H9 (cell line): Measurements from ENCODE around the gene SNHG17. TPM values are rescaled to one million over a fixed set of nuclear protein-coding genes. Genes with fewer than 3 reads are reported as not detected.

ENCODE experiments used
- DNase-seq: peaks from one replicate; pipeline ENCODE4 v3.0.0-alpha.2; 2017
- H2AFZ ChIP-seq: one replicate; pipeline ENCODE4 v1.6.1; 2013; ENCODE audit warnings: mild to moderate bottlenecking, low read length, control low read depth, moderate library complexity
- H2AK5ac ChIP-seq: 2 replicates; pipeline ENCODE4 v1.6.1; 2013; ENCODE audit warnings: low read length, control low read depth, mixed read lengths; ENCODE audit not compliant: insufficient read length
- H2BK120ac ChIP-seq: one replicate; pipeline ENCODE4 v1.6.1; 2013; ENCODE audit warnings: low read depth, mild to moderate bottlenecking, low read length, control low read depth, inconsistent platforms; ENCODE audit not compliant: poor library complexity, severe bottlenecking
- H2BK12ac ChIP-seq: 2 replicates; pipeline ENCODE4 v1.6.1; 2013; ENCODE audit warnings: low read length, control low read depth, mixed read lengths, low read depth; ENCODE audit not compliant: insufficient read length
- H2BK15ac ChIP-seq: 2 replicates; pipeline ENCODE4 v1.6.1; 2013; ENCODE audit warnings: low read depth, low read length, control low read depth
- H2BK20ac ChIP-seq: one replicate; pipeline ENCODE4 v1.6.1; 2013; ENCODE audit warnings: low read depth, mild to moderate bottlenecking, low read length, control low read depth, inconsistent platforms; ENCODE audit not compliant: poor library complexity, severe bottlenecking
- H2BK5ac ChIP-seq: 2 replicates; pipeline ENCODE4 v1.6.1; 2013; ENCODE audit warnings: low read length, control low read depth, mixed read lengths; ENCODE audit not compliant: insufficient read length
- H3K14ac ChIP-seq: 2 replicates; pipeline ENCODE4 v1.6.1; 2013; ENCODE audit warnings: low read length, control low read depth; ENCODE audit not compliant: insufficient read depth
- H3K18ac ChIP-seq: 2 replicates; pipeline ENCODE4 v1.6.1; 2013; ENCODE audit warnings: low read depth, mild to moderate bottlenecking, mixed read lengths, low read length, control low read depth; ENCODE audit not compliant: insufficient read length
- H3K23ac ChIP-seq: 2 replicates; pipeline ENCODE4 v1.6.1; 2013; ENCODE audit warnings: low read length, control low read depth, mixed read lengths, low read depth; ENCODE audit not compliant: insufficient read length
- H3K23me2 ChIP-seq: 2 replicates; pipeline ENCODE4 v1.6.1; 2013; ENCODE audit warnings: low read depth, mild to moderate bottlenecking, mixed read lengths, low read length, control low read depth; ENCODE audit not compliant: insufficient read length, poor library complexity, severe bottlenecking
- H3K27ac ChIP-seq: 2 replicates; pipeline ENCODE4 v1.5.1; 2013; ENCODE audit warnings: low read length, control low read depth, mixed read lengths, low read depth; ENCODE audit not compliant: insufficient read length
- H3K27me3 ChIP-seq: 2 replicates; pipeline ENCODE4 v1.6.1; 2013; ENCODE audit warnings: low read length, control low read depth, inconsistent platforms; ENCODE audit not compliant: insufficient read depth
- H3K4ac ChIP-seq: 2 replicates; pipeline ENCODE4 v1.6.1; 2013; ENCODE audit warnings: low read depth, mild to moderate bottlenecking, control low read depth, inconsistent platforms, low read length, moderate library complexity
- H3K4me1 ChIP-seq: 2 replicates; pipeline ENCODE4 v1.6.1; 2013; ENCODE audit warnings: low read length, control low read depth, inconsistent platforms; ENCODE audit not compliant: insufficient read depth
- H3K4me2 ChIP-seq: 2 replicates; pipeline ENCODE4 v1.6.1; 2013; ENCODE audit warnings: low read length, control low read depth, mixed read lengths; ENCODE audit not compliant: insufficient read length, insufficient read depth
- H3K56ac ChIP-seq: 2 replicates; pipeline ENCODE4 v1.6.1; 2013; ENCODE audit warnings: low read depth, mild to moderate bottlenecking, mixed read lengths, low read length, control low read depth; ENCODE audit not compliant: insufficient read length
- H3K79me1 ChIP-seq: 2 replicates; pipeline ENCODE4 v1.6.1; 2013; ENCODE audit warnings: low read depth, mild to moderate bottlenecking, moderate library complexity, low read length, control low read depth, inconsistent platforms; ENCODE audit not compliant: insufficient read depth, poor library complexity, severe bottlenecking
- H3K79me2 ChIP-seq: 2 replicates; pipeline ENCODE4 v1.6.1; 2013; ENCODE audit warnings: low read length, control low read depth, inconsistent platforms; ENCODE audit not compliant: insufficient read depth
- H3K9ac ChIP-seq: 2 replicates; pipeline ENCODE4 v1.6.1; 2013; ENCODE audit warnings: low read length, control low read depth, mixed read lengths; ENCODE audit not compliant: insufficient read length; ENCODE audit errors: extremely low read depth
- H3K9me3 ChIP-seq: one replicate; pipeline ENCODE4 v1.6.1; 2013; ENCODE audit warnings: low read depth, low read length, inconsistent platforms; ENCODE audit not compliant: control insufficient read depth
- H3T11ph ChIP-seq: one replicate; pipeline ENCODE4 v1.6.1; 2013; ENCODE audit warnings: mild to moderate bottlenecking, low read length, control low read depth, inconsistent platforms
- H4K20me1 ChIP-seq: one replicate; pipeline ENCODE4 v1.6.1; 2013; ENCODE audit not compliant: control insufficient read depth, insufficient read length, insufficient read depth
- H4K5ac ChIP-seq: 2 replicates; pipeline ENCODE4 v1.6.1; 2013; ENCODE audit warnings: low read depth, mild to moderate bottlenecking, mixed read lengths, low read length, control low read depth; ENCODE audit not compliant: insufficient read length
- H4K8ac ChIP-seq: replicated peaks from 2 replicates; pipeline ENCODE4 v1.6.1; 2013; ENCODE audit warnings: low read length, control low read depth, mixed read lengths, low read depth; ENCODE audit not compliant: insufficient read length
- H4K91ac ChIP-seq: 2 replicates; pipeline ENCODE4 v1.6.1; 2013; ENCODE audit warnings: low read depth, mild to moderate bottlenecking, moderate library complexity, mixed read lengths, low read length, control low read depth; ENCODE audit not compliant: insufficient read length
- H3K27ac Mint-ChIP-seq, 3 experiments: 2 replicates in 2 of 3; 3 replicates in 1 of 3; pipeline ENCODE4 v1.8.0; 2020 to 2021; ENCODE audit warnings: mixed read lengths in 3 of 3, mild to moderate bottlenecking in 1 of 3, moderate library complexity in 1 of 3
- H3K27me3 Mint-ChIP-seq: 2 replicates; pipeline ENCODE4 v1.8.0; 2021; ENCODE audit warnings: low read depth, mild to moderate bottlenecking, moderate library complexity, mixed read lengths
- H3K36me3 Mint-ChIP-seq, 3 experiments: 2 replicates in 2 of 3; 3 replicates in 1 of 3; pipeline ENCODE4 v1.8.0; 2020 to 2021; ENCODE audit warnings: low read depth in 3 of 3, mixed read lengths in 3 of 3; ENCODE audit not compliant: insufficient read depth in 1 of 3
- H3K4me1 Mint-ChIP-seq, 2 experiments: 2 replicates each; pipeline ENCODE4 v1.8.0; 2020; ENCODE audit warnings: mixed read lengths in 2 of 2
- H3K4me3 Mint-ChIP-seq, 2 experiments: 2 replicates in 1 of 2; 3 replicates in 1 of 2; pipeline ENCODE4 v1.8.0; 2020 to 2021; ENCODE audit warnings: mild to moderate bottlenecking in 2 of 2, mixed read lengths in 2 of 2, moderate library complexity in 1 of 2
- H3K9me3 Mint-ChIP-seq, 2 experiments: 2 replicates in 1 of 2; 3 replicates in 1 of 2; pipeline ENCODE4 v1.8.0; 2020; ENCODE audit warnings: mild to moderate bottlenecking in 2 of 2, mixed read lengths in 2 of 2, moderate library complexity in 1 of 2
- CTCF ChIP-seq: fragments of 200-600 bp; sonication (generic); conservative IDR thresholded peaks from 3 replicates; pipeline ENCODE4 v1.8.0; 2021; ENCODE audit warnings: antibody characterized with exemption, mild to moderate bottlenecking
- WGBS: extraction: QIAGEN DNeasy Blood & Tissue Kit; methylation state at CpG from one replicate; pipeline ENCODE4 v1.1.7; 2013; ENCODE audit warnings: missing lambda C conversion rate, low lambda C conversion rate, mixed read lengths; ENCODE audit not compliant: insufficient read length; ENCODE audit errors: extremely low coverage; 5-methylcytosine and 5-hydroxymethylcytosine counted together
- total RNA-seq: library from RNA; stranded (reverse); gene quantifications from 2 replicates; pipeline ENCODE4 v1.2.1, GENCODE V29; 2021

SNHG17 gene
- total RNA-seq, 1 experiment from 2014 or later: 70.1 TPM

DNA sequence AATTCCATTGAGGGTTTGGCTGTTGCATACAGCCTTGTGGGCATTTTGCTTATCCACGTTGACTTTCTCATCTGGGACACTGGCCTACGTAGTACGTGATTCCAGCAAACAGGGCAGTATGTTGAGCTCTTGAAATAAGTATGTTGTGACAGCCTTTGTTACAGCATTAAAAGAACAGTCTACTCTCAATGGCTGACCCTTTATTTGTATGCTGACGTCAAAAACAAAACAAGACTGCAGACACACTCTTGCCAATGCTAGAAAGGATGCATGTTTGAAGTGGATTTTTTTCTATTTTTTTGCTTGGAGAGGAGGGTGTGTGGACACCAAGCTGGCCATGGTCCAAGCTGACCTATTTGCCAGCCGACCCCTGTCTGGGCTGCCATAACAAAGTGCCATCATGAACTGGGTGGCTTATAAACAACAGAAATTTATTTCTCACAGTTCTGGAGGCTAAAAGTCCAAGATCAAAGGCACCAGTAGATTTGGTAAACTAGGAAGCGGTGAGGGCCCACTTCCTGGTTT lies 10.8 kb upstream of the SNHG17 start:
- no CpG with 5 or more reads among the region's 6 CpGs for WGBS
- Mint-ChIP-seq H3K27me3 (peaks cover 3% of the 10 kb centered on the region), H3K4me1 (peaks cover 17 to 24% of the 10 kb centered on the region in 2 experiments), H3K4me3 (peak overlapping the region; percentile 76 to 84), H3K9me3 (no peaks in the 10 kb centered on the region), H3K36me3 (peaks cover 19 to 29% (median 24%) of the 10 kb centered on the region in 3 experiments; a peak in 6 of 7 replicates), H3K27ac (no peak overlapping the region)
- Histone ChIP-seq H3K9ac (no peak overlapping the region), H3K4ac (no peak overlapping the region), H3K79me2 (no peaks in the 10 kb centered on the region; the same call in 1 of the 2 replicates), H2BK15ac (no peak overlapping the region), H2BK5ac (no peak overlapping the region), H3K27ac (no peak overlapping the region), H4K5ac (no peak overlapping the region), H2BK20ac (no peak overlapping the region), H3K9me3 (no peaks in the 10 kb centered on the region), H3K14ac (no peak overlapping the region), H2BK120ac (no peak overlapping the region), H3K4me1 (no peaks in the 10 kb centered on the region), H4K91ac (no peak overlapping the region), H3K18ac (no peak overlapping the region), H3K23ac (no peak overlapping the region), H2BK12ac (no peak overlapping the region), H4K20me1 (no peaks in the 10 kb centered on the region), H3T11ph (no peak overlapping the region), H3K4me2 (no peak overlapping the region), H2AFZ (peak overlapping the region; percentile 96), H3K27me3 (no peaks in the 10 kb centered on the region), H3K23me2 (peaks cover 9% of the 10 kb centered on the region), H3K79me1 (peaks cover 2% of the 10 kb centered on the region), H2AK5ac (no peak overlapping the region), H3K56ac (no peak overlapping the region), H4K8ac (no peak overlapping the region)
- TF ChIP-seq CTCF: no peak
- DNase-seq: no peak
